Inferior parietal cortex (tissue), 1 donor: Measurements from ENCODE around the gene ARL17B.
A peak's percentile ranks its signal among the peaks of the same experiment; 100 is the strongest.
"Not testable (repeated sequence)": the region's sequence is repeated elsewhere in the genome, so short reads cannot be mapped to it uniquely, and the experiment has no call there.

ENCODE experiments used
- DNase-seq: peaks from one replicate; pipeline ENCODE4 v3.0.0-alpha.2; 2016; ENCODE audit errors: extremely low spot score

The ARL17B gene

DNA sequence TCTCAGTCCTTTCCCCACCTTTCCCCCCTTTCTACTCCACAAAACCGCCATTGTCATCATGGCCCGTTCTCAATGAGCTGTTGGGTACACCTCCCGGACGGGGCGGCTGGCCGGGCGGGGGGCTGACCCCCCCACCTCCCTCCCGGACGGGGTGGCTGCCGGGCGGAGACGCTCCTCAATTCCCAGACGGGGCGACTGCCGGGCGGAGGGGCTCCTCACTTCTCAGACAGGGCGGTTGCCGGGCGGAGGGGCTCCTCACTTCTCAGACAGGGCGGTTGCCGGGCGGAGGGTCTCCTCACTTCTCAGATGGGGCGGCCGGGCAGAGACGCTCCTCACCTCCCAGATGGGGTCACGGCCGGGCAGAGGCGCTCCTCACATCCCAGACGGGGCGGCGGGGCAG, 108.8 kb downstream of the ARL17B start:
- DNase-seq = not testable (repeated sequence)

DNA sequence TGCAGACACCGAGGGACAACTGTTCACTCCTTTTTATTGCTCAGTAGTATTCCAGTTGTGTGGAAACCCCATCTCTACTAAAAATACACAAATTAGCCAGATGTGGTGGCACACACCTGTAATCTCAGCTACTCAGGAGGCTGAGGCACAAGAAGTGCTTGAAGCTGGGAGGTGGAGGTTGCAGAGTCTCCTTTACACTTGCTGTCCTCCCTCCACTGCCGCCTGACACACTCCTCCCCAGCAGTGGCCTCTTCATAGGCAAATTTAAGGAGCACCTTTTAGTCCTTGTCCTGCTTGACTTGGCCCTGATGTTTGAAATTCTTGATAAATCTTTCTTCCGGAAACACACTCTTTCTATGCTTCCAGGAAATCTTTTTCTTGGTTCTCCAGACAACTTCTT, 112.4 kb downstream of the ARL17B start:
- DNase-seq = not testable (repeated sequence)

DNA sequence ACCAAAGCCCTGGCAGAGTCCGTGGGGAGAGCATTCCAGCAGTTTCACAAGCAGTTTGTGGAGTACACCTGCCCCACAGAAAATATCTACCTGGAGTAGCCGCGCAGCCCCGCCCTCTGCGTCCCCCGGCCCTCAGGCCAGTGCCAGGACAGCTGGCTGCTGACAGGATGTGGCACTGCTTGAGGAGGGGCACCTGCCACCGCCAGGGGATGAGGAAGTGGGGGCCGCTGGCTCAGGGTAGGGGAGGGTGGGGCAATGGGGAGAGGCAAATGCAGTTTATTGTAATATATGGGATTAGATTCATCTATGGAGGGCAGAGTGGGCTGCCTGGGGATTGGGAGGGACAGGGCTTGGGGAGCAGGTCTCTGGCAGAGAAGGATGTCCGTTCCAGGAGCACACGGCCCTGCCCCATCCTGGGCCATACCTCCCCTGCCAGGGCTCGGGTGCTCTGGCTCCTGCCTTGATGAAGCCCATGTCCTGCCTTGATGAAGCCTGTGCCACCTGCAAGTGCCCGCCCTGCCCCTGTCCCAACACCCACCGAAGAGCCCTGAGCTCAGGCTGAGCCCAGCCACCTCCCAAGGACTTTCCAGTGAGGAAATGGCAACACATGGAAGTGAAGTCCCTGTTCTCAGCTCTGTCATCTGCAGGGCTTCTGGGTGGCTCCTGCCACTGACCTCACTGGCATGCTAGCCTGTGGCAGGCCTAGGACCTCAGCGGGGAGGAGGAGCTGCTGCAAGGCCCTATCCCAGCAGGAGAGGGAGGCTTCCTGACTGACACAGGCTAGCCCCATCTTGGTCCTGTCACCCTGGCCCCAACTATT, 116.4 kb downstream of the ARL17B start:
- not testable (repeated sequence) for DNase-seq

DNA sequence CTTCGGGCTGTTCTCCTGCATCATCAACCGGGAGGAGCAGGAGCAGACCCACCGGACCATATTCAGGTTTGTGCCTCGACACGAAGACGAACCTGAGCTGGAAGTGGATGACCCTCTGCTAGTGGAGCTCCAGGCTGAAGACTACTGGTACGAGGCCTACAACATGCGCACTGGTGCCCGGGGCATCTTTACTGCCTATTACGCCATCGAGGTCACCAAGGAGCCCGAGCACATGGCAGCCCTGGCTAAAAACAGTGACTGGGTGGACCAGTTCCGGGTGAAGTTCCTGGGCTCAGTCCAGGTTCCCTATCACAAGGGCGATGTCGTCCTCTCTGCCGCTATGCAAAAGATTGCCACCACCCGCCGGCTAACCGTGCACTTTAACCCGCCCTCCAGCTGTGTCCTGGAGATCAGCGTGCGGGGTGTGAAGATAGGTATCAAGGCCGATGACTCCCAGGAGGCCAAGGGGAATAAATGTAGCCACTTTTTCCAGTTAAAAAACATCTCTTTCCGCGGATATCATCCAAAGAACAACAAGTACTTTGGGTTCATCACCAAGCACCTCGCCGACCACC, 117.1 kb downstream of the ARL17B start:
- DNase-seq = not testable (repeated sequence)

DNA sequence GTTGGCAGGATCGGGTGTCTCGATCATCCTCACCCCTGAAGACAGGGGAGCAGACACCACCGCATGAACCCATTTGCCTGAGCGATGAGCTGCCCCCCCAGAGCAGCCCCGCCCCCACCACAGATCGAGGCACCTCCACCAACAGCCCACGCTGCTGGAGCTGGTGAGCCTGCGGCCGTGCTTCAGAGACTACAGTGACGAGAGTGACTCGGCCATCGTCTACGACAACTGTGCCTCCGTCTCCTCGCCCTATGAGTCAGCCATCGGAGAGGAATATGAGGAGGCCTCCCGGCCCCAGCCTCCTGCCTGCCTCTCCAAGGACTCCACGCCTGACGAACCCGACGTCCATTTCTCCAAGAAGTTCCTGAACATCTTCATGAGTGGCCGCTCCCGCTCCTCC, 117.6 kb downstream of the ARL17B start:
- not testable (repeated sequence) for DNase-seq

DNA sequence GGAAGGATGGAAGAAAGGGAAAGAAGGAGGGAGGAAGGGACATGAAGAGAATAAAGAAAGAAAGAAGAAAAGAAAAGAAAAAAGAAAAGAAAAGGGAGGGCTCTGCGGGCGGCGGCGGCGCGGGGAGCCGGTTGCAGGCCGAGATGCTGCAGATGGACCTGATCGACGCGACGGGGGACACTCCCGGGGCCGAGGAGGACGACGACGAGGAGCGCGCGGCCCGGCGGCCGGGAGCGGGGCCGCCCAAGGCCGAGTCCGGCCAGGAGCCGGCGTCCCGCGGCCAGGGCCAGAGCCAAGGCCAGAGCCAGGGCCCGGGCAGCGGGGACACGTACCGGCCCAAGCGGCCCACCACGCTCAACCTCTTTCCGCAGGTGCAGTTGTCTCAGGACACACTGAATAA, 118.1 kb downstream of the ARL17B start:
- DNase-seq = not testable (repeated sequence)

DNA sequence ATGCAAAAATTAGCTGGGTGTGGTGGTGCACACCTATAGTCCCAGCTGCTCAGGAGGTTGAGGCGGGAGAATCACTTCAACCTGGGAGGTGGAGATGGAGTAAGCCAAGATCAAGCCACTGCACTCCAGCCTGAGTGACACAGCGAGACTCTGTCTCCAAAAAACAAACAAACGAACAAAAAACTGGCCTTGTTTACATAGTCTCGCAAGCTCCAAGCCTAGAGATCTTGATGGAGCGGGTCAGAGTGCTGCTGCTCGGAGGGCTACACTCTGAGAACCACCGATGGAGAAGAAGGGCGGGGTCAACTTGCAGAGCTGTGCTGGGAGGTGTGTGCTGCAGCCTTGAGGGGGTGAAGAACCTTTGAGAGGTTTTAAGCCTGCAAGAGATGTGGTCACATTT, 130.2 kb downstream of the ARL17B start:
- DNase-seq = not testable (repeated sequence)

DNA sequence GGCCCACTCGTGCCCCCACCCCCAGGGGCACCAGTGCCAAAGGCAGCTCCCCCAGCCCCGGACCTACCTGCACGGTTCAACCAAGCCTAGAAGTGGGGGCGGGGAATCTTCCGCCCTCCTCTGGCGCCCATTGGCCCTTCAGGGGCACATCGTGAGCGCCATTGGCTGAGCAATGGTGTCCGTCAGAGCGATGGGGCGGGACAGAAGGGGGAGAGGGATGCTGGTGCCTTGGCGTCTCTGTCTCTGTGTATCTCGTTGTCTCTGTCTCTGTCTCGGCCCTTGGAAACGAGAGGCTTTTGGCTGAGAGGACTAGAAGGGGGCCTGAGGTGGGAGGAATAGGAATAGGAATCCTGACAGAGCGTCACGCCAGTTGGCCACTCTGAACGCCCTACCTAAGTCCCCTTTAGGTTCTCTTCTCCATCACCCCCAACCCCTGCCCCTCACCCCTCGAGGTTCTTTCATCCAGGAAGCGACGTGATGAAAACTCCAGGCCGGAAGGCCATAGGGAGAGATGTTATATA, 136.2 kb downstream of the ARL17B start:
- peak; percentile 97 for DNase-seq

DNA sequence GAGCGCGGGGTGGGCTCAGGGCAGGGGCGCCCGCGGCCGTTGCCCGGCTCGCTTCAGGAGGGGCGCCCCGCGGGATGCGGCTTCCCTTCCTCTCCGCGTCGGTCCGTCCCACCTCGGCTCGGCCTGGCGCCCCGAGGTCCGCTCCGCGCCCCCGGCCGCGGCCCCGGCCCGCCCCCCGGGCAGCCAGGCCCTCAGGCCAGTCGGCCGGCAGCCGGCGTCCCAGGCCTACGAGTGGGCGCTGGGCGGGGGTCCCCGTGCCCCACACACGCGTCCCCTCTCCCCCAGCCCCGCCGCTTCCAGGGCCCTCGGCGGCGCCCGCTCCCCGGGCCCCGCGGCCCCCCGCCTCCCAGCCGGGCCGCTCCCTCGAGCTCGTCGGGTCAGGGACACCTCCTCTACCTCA, 136.7 kb downstream of the ARL17B start:
- DNase-seq = not testable (repeated sequence)
